Caco-2 (cell line): Measurements from ENCODE around the gene MIEF2. TPM values are rescaled to one million over a fixed set of nuclear protein-coding genes. Genes with fewer than 3 reads are reported as not detected.

Experiments
- BruUV-seq: library from RNA; stranded (reverse); fragments of 400-500 nt; replicated peaks from 2 replicates; lab custom pipeline; 2021; lab: Mats Ljungman, UMichigan
- CTCF ChIA-PET: fragments of 300-600 bp; sonication (Branson Sonifier 250); formaldehyde crosslinking; loops from one replicate; lab custom pipeline; 2022; ENCODE audit warnings: antibody characterized with exemption; lab: Charles Lee
- POLR2A ChIA-PET: fragments of 300-600 bp; sonication (Branson Sonifier 250); formaldehyde crosslinking; loops from one replicate; lab custom pipeline; 2022; ENCODE audit warnings: antibody characterized with exemption; lab: Charles Lee
- DNase-seq, 2 experiments: peaks; one replicate each; pipeline versions ENCODE4 v3.0.0 to v3.0.0-alpha.2; 2020 to 2022
- H3K27me3 ChIP-seq: replicated peaks from 2 replicates; pipeline ENCODE4 v1.6.0; 2011; ENCODE audit warnings: low read length; ENCODE audit not compliant: control insufficient read depth, insufficient read depth
- H3K36me3 ChIP-seq: 2 replicates; pipeline ENCODE4 v1.5.1; 2011; ENCODE audit warnings: low read length; ENCODE audit not compliant: control insufficient read depth, insufficient read depth
- H3K4me1 ChIP-seq: fragments of 250-450 bp; sonication (Bioruptor Pico); 2 replicates; pipeline ENCODE4 v1.5.1; 2020; ENCODE audit warnings: mild to moderate bottlenecking
- H3K4me3 ChIP-seq: 2 replicates; pipeline ENCODE4 v1.5.1; 2011; ENCODE audit warnings: low read depth, mild to moderate bottlenecking, control low read depth, low read length
- H3K9me3 ChIP-seq: fragments of 250-450 bp; sonication (Bioruptor Pico); 2 replicates; pipeline ENCODE4 v1.5.1; 2020; ENCODE audit warnings: mild to moderate bottlenecking, moderate library complexity
- H3K27ac Mint-ChIP-seq: one replicate; pipeline ENCODE4 v1.8.0; 2022; ENCODE audit warnings: mixed read lengths; ENCODE audit not compliant: unreplicated experiment
- H3K27me3 Mint-ChIP-seq: one replicate; pipeline ENCODE4 v1.8.0; 2022; ENCODE audit warnings: mixed read lengths; ENCODE audit not compliant: insufficient read depth, unreplicated experiment
- H3K36me3 Mint-ChIP-seq: one replicate; pipeline ENCODE4 v1.8.0; 2022; ENCODE audit warnings: mild to moderate bottlenecking, mixed read lengths; ENCODE audit not compliant: insufficient read depth, unreplicated experiment
- H3K4me1 Mint-ChIP-seq: one replicate; pipeline ENCODE4 v1.8.0; 2022; ENCODE audit warnings: low read depth, mixed read lengths; ENCODE audit not compliant: unreplicated experiment
- H3K4me3 Mint-ChIP-seq: one replicate; pipeline ENCODE4 v1.8.0; 2022; ENCODE audit warnings: mild to moderate bottlenecking, moderate library complexity, mixed read lengths; ENCODE audit not compliant: unreplicated experiment
- H3K9me3 Mint-ChIP-seq: one replicate; pipeline ENCODE4 v1.8.0; 2022; ENCODE audit warnings: mixed read lengths; ENCODE audit not compliant: unreplicated experiment
- intact Hi-C: fragments of 100-400 bp; cut with micrococcal nuclease; formaldehyde crosslinking; loops from one replicate; pipeline ENCODE4 v1.10.0; 2022; ENCODE audit not compliant: unreplicated experiment
- total RNA-seq: library from RNA; stranded (reverse); gene quantifications from 2 replicates; pipeline ENCODE4 v1.2.3, GENCODE V29; 2022
- TF ChIP-seq, protein P1 (sequence below), 2 experiments: fragments of 200-600 bp in 1 of 2; IDR thresholded peaks; 1 replicate in 1 of 2; 2 replicates in 1 of 2; pipeline versions ENCODE4 v1.5.1 to v1.8.0; 2011 to 2022; ENCODE audit warnings: antibody characterized with exemption in 1 of 2, control low read depth in 1 of 2, inconsistent platforms in 1 of 2, low read depth in 1 of 2, low read length in 1 of 2, mild to moderate bottlenecking in 1 of 2, moderate library complexity in 1 of 2; ENCODE audit not compliant: insufficient read depth in 1 of 2, severe bottlenecking in 1 of 2, unreplicated experiment in 1 of 2

MIEF2 gene
- total RNA-seq, 1 experiment from 2014 or later, result 22.3 TPM

DNA sequence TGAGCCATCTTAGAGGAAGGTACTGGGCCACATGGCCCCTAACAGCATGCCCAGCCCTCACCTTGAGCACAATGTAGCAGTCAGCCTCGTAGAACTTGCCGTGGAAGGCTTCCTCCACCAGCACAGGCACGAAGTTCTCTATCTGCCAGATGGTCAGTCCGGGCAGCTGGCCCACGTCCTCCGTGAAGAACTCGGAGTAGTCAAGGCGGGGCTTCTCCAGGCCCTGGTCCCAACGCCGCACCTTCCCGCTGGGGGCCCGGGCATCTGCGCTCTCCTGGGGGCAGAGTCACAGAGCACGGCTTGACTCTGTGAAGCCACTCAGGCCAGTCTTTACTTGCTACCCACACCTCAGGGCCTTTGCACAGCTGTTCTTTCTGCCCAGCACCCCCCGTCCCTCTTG lies 9.3 kb upstream of the MIEF2 start:
- Histone ChIP-seq H3K27me3 (no peaks in the 10 kb centered on the region), H3K4me1 (no peaks in the 10 kb centered on the region), H3K9me3 (no peaks in the 10 kb centered on the region), H3K4me3 (no peak overlapping the region), H3K36me3 (peaks cover 10% of the 10 kb centered on the region)
- H3K27ac Mint-ChIP-seq, result no peak overlapping the region
- H3K4me3 Mint-ChIP-seq, result no peak overlapping the region
- no TSS peak for BruUV-seq
- H3K4me1 Mint-ChIP-seq, result no peaks in the 10 kb centered on the region
- no peak for DNase-seq
- no peaks in the 10 kb centered on the region for H3K9me3 Mint-ChIP-seq
- no peaks in the 10 kb centered on the region for H3K27me3 Mint-ChIP-seq
- peaks cover 86% of the 10 kb centered on the region for H3K36me3 Mint-ChIP-seq
- POLR2A ChIA-PET, result no interaction called here
- intact Hi-C loops, result no loop called here
- CTCF ChIA-PET, result no interaction called here
- TF ChIP-seq, protein P1, sequence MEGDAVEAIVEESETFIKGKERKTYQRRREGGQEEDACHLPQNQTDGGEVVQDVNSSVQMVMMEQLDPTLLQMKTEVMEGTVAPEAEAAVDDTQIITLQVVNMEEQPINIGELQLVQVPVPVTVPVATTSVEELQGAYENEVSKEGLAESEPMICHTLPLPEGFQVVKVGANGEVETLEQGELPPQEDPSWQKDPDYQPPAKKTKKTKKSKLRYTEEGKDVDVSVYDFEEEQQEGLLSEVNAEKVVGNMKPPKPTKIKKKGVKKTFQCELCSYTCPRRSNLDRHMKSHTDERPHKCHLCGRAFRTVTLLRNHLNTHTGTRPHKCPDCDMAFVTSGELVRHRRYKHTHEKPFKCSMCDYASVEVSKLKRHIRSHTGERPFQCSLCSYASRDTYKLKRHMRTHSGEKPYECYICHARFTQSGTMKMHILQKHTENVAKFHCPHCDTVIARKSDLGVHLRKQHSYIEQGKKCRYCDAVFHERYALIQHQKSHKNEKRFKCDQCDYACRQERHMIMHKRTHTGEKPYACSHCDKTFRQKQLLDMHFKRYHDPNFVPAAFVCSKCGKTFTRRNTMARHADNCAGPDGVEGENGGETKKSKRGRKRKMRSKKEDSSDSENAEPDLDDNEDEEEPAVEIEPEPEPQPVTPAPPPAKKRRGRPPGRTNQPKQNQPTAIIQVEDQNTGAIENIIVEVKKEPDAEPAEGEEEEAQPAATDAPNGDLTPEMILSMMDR (IDR thresholded peaks at IDR 0.05; ENCODE audit: insufficient read depth in 1 of 2, low read depth in 1 of 2, low read length in 1 of 2, severe bottlenecking in 1 of 2, unreplicated experiment in 1 of 2), result no peak

DNA sequence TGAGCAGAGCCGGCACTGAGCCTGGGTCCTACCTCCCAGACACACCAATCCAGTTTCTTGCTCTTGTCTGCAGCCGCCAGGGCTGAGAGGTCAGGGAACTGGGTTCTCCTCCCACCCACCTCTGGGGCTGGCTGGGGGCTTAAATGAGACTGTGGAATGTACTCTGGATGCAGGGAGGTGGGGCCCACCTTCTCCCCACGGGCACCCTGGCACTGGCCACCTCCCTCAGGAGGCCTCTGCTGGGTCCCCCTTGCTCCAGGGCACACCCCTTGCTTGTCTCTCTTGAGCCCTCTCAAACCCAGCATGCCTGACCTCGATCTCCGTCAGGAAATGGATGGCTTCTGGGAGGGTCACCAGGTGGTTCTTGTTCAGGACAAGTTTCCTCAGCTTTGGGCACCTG lies 8.3 kb upstream of the MIEF2 start:
- TF ChIP-seq, protein P1 (IDR thresholded peaks at IDR 0.05; ENCODE audit: insufficient read depth in 1 of 2, low read depth in 1 of 2, low read length in 1 of 2, severe bottlenecking in 1 of 2, unreplicated experiment in 1 of 2), result no peak
- Histone ChIP-seq H3K4me1 (peaks cover under 1% of the 10 kb centered on the region; the same call in 1 of the 2 replicates), H3K27me3 (no peaks in the 10 kb centered on the region), H3K9me3 (no peaks in the 10 kb centered on the region), H3K36me3 (peaks cover 9% of the 10 kb centered on the region), H3K4me3 (no peak overlapping the region)
- H3K4me1 Mint-ChIP-seq, result no peaks in the 10 kb centered on the region
- CTCF ChIA-PET, result no interaction called here
- POLR2A ChIA-PET, result no interaction called here
- no peak overlapping the region for H3K27ac Mint-ChIP-seq
- DNase-seq, result no peak
- H3K4me3 Mint-ChIP-seq, result no peak overlapping the region
- no peaks in the 10 kb centered on the region for H3K27me3 Mint-ChIP-seq
- peaks cover 81% of the 10 kb centered on the region for H3K36me3 Mint-ChIP-seq
- BruUV-seq, result no TSS peak
- H3K9me3 Mint-ChIP-seq, result no peaks in the 10 kb centered on the region
- intact Hi-C loops, result no loop called here

DNA sequence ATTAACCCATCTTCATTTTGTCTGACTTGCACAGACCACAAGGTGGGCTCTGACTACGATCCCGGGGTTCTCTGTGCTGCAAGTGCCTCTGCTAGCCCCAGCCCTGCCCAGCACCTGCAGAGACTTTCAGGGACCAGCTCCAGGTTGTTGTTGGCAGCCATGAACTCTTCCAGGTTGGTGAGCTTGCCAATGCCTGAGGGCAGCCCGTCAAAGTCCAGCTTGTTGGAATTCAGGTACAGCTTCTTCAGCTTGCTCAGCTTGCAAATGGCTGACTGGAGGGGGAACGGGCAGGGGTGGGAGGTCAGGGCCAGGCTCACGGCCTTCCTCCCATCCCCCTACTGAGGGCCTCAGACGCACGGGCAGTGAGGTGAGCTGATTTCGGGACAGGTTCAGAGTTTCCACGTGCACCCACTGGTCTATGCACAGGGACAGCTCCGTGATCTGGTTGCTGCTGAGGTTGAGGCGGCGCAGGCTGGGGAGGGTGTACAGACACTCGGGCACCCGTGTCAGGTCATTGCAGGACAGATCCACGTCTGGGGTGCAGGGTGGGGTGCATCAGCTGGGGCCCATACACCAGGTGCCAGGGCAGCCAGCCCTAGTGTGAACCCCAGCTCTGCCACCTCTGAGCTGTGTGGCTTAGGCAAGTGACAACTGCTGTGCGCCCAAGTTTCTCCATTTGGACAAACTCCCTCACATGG lies 7.1 kb upstream of the MIEF2 start:
- no peak for DNase-seq
- Mint-ChIP-seq H3K36me3 (peaks cover 78% of the 10 kb centered on the region), H3K9me3 (no peaks in the 10 kb centered on the region), H3K4me3 (no peak overlapping the region), H3K27ac (no peak overlapping the region), H3K27me3 (no peaks in the 10 kb centered on the region), H3K4me1 (no peaks in the 10 kb centered on the region)
- TF ChIP-seq, protein P1 (IDR thresholded peaks at IDR 0.05; ENCODE audit: insufficient read depth in 1 of 2, low read depth in 1 of 2, low read length in 1 of 2, severe bottlenecking in 1 of 2, unreplicated experiment in 1 of 2), result no peak
- no peaks in the 10 kb centered on the region for H3K27me3 ChIP-seq
- BruUV-seq, result no TSS peak
- ChIA-PET CTCF (no interaction called here), POLR2A (interaction anchor here (0.6 to 0.9 kb wide), 2 partner anchors 15 to 50 kb away, joined by 3 to 4 read pairs; no protein-coding TSS in a partner anchor)
- H3K36me3 ChIP-seq, result peaks cover 9% of the 10 kb centered on the region
- no peak overlapping the region for H3K4me3 ChIP-seq
- H3K9me3 ChIP-seq, result no peaks in the 10 kb centered on the region
- intact Hi-C loops, result no loop called here
- peaks cover 5% of the 10 kb centered on the region for H3K4me1 ChIP-seq
